SU-DHL-6 (cell line): ENCODE results near the gene BRPF3.

Experiments
- H2AFZ ChIP-seq: fragments of 200-600 bp; sonication (generic); 2 replicates; pipeline ENCODE4 v1.6.1; 2014; ENCODE audit warnings: low read depth, mild to moderate bottlenecking, moderate library complexity, mixed read lengths, antibody characterized with exemption, low read length; ENCODE audit not compliant: severe bottlenecking
- H3F3A ChIP-seq: fragments of 200-600 bp; shearing (Covaris generic); 2 replicates; pipeline ENCODE4 v1.6.0; 2016; ENCODE audit warnings: antibody characterized with exemption, mild to moderate bottlenecking; ENCODE audit not compliant: insufficient read depth
- H3K27ac ChIP-seq: fragments of 200-600 bp; sonication (generic); 2 replicates; pipeline ENCODE4 v1.5.1; 2016; ENCODE audit warnings: low read depth, mild to moderate bottlenecking, low read length, moderate library complexity, mixed read lengths
- H3K27me3 ChIP-seq: fragments of 200-600 bp; sonication (generic), shearing (Covaris generic); 2 replicates; pipeline ENCODE4 v1.6.0; 2014; ENCODE audit warnings: mild to moderate bottlenecking, low read length
- H3K36me3 ChIP-seq: fragments of 200-600 bp; sonication (generic); 2 replicates; pipeline ENCODE4 v1.6.1; 2014; ENCODE audit warnings: mild to moderate bottlenecking, low read length, mixed read lengths
- H3K4me2 ChIP-seq: fragments of 300-600, 200-600 bp; shearing (Covaris generic), sonication (generic); 2 replicates; pipeline ENCODE4 v1.6.0; 2014; ENCODE audit warnings: low read length, low read depth, mild to moderate bottlenecking; ENCODE audit not compliant: poor library complexity, severe bottlenecking
- H3K4me3 ChIP-seq: fragments of 200-600 bp; sonication (generic); 2 replicates; pipeline ENCODE4 v1.5.1; 2014; ENCODE audit warnings: antibody characterized with exemption, low read length, mild to moderate bottlenecking, mixed read lengths; ENCODE audit not compliant: insufficient read depth, poor library complexity, severe bottlenecking
- H3K79me2 ChIP-seq: fragments of 200-600 bp; sonication (generic); 2 replicates; pipeline ENCODE4 v1.6.1; 2014; ENCODE audit warnings: mild to moderate bottlenecking, low read length, moderate library complexity; ENCODE audit not compliant: insufficient read depth
- H3K9ac ChIP-seq: fragments of 200-600 bp; sonication (generic); 2 replicates; pipeline ENCODE4 v1.7.0; 2014; ENCODE audit warnings: mild to moderate bottlenecking, low read length
- H3K9me2 ChIP-seq: fragments of 200-600 bp; sonication (generic); replicated peaks from 2 replicates; pipeline ENCODE4 v1.6.1; 2014; ENCODE audit warnings: low read length; ENCODE audit not compliant: insufficient read depth
- H3K9me3 ChIP-seq: fragments of 200-600 bp; sonication (generic); 2 replicates; pipeline ENCODE4 v1.6.1; 2014; ENCODE audit warnings: low read length, mixed read lengths; ENCODE audit not compliant: insufficient read depth
- H4K20me1 ChIP-seq: fragments of 200-600 bp; sonication (generic); 2 replicates; pipeline ENCODE4 v1.6.1; 2014; ENCODE audit warnings: low read depth, mild to moderate bottlenecking, antibody characterized with exemption, low read length, moderate library complexity, mixed read lengths
- CTCF ChIP-seq: fragments of 200-600 bp; sonication (generic); IDR thresholded peaks from one replicate; pipeline ENCODE4 v1.5.1; 2017; ENCODE audit warnings: antibody characterized with exemption, mild to moderate bottlenecking, low read length, moderate library complexity; ENCODE audit not compliant: insufficient read depth, poor library complexity, severe bottlenecking
- EZH2phosphoT487 ChIP-seq: fragments of 200-600 bp; sonication (generic), shearing (Covaris generic); conservative IDR thresholded peaks from 2 replicates; pipeline ENCODE4 v1.6.1; 2018; ENCODE audit warnings: mild to moderate bottlenecking, antibody characterized with exemption, low read length, moderate library complexity, mixed read lengths

BRPF3 gene

GRCh38 chr6:36196113-36196879 is at the start of gene BRPF3:
Gene BRPF3 (plus strand): TSS chr6:36196744. CDS start chr6:36200323, 3,579 bp downstream.
- peak within 1 kb of the TSS; percentile 58 for H3K9ac ChIP-seq
- peak; percentile 33 for TF ChIP-seq CTCF
- TF ChIP-seq EZH2phosphoT487, result no peak
- peak within 1 kb of the TSS; percentile 56 for H3K4me3 ChIP-seq
- H3K9me3 ChIP-seq, result no peaks in the 10 kb centered on the region
- peak within 1 kb of the TSS; percentile 63 for H3K27ac ChIP-seq
- 0 out of 2 replicates have a peak, but pooled peaks cover 5% of the 10 kb centered on the region for H3K36me3 ChIP-seq
- no peaks in the 10 kb centered on the region for H3K9me2 ChIP-seq
- H2AFZ ChIP-seq, result peak within 1 kb of the TSS; percentile 90
- H3K4me2 ChIP-seq, result peak within 1 kb of the TSS; percentile 78
- peaks cover 28% of the 10 kb centered on the region for H3K79me2 ChIP-seq
- no peaks in the 10 kb centered on the region for H3K27me3 ChIP-seq
- no peaks in the 10 kb centered on the region for H4K20me1 ChIP-seq
- peaks cover 17% of the 10 kb centered on the region; the same call in 1 of the 2 replicates for H3F3A ChIP-seq

- no peaks in the 10 kb centered on the region for H3F3A ChIP-seq
- peaks cover 4% of the 10 kb centered on the region; the same call in 1 of the 2 replicates for H3K9me3 ChIP-seq
- H3K36me3 ChIP-seq, result no peaks in the 10 kb centered on the region
- no peaks in the 10 kb centered on the region for H3K9me2 ChIP-seq
- no peak overlapping the region for H3K4me3 ChIP-seq
- H3K79me2 ChIP-seq, result no peaks in the 10 kb centered on the region
- H2AFZ ChIP-seq, result no peak overlapping the region
- no peak overlapping the region for H3K4me2 ChIP-seq
- TF ChIP-seq CTCF (no peak), EZH2phosphoT487 (no peak)
- no peak overlapping the region for H3K27ac ChIP-seq
- no peaks in the 10 kb centered on the region for H4K20me1 ChIP-seq
- H3K27me3 ChIP-seq, result no peaks in the 10 kb centered on the region
- H3K9ac ChIP-seq, result no peak overlapping the region
Measured at GRCh38 chr6:36147294-36147693, 49.2 kb upstream of the BRPF3 start.

DNA sequence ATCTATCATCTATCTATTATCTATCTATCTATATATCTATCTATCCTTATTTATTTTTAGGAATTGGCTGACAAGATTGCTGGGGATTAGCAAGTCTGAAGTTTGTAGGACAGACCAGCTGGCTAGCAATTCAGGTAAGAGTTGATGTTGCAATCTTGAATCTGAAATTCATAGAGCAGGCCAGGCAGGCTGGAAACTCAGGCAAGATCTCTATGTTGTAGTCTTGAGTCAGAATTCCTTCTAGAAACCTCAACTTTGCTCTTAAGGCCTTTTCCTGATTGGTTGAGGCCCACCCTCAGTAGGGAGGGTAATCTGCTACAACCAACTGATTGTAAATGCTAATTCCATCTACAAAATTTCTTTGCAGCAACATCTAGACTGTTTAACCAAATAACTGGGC is 47.1 kb upstream of the BRPF3 start:
- no peak for TF ChIP-seq CTCF
- no peak for TF ChIP-seq EZH2phosphoT487
- no peaks in the 10 kb centered on the region for H3K27me3 ChIP-seq
- no peak overlapping the region for H2AFZ ChIP-seq
- no peaks in the 10 kb centered on the region for H3K79me2 ChIP-seq
- H3K9ac ChIP-seq, result no peak overlapping the region
- H4K20me1 ChIP-seq, result no peaks in the 10 kb centered on the region
- no peaks in the 10 kb centered on the region for H3K9me2 ChIP-seq
- H3K4me2 ChIP-seq, result no peak overlapping the region
- no peak overlapping the region for H3K27ac ChIP-seq
- H3F3A ChIP-seq, result no peaks in the 10 kb centered on the region
- H3K9me3 ChIP-seq, result peaks cover 8% of the 10 kb centered on the region; the same call in 1 of the 2 replicates
- no peak overlapping the region for H3K4me3 ChIP-seq
- H3K36me3 ChIP-seq, result no peaks in the 10 kb centered on the region
